ENCODE measurements around the gene FGF3.
A peak's percentile ranks its signal among the peaks of the same experiment; 100 is the strongest.

Gene FGF3

DNA sequence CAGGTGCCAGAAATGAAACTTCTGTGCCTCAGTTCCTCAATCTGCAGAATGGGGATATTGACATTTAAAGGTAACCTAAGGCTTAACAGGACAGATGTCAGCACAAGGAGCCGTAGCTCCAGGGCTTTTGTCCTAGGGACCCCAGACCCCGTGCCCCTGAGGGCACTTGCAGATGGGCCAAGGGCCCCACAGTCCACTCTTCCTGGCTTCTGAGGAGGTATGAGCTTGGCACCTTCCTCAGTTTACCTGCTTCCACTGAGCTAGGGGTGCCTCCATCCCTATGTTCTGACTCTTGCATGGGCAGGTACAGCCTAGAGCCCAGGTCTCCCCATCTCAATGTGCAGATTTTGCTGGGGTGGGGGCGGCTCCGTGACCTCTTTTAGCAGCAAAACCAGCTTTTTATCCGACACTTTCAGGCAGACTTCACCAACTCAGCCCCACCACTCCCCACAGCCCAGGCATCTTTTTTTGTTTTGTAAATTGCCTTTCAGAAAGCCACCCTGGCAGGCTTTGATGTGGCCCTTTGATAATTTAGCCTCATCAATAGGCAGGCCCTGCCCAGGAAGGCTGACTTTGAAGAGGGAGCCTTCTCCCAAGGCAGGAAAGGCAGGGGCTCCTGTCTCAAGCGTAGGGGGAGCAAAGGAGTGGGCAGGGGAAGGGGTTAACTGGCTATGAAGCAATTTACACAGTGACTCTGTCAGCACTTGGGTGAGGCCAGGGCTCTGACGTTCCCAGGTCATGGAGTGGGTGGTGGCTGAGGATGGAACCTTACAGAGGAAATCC is 23.7 kb upstream of the FGF3 start:
- TF ChIP-seq TEAD4 (IDR thresholded peaks at IDR 0.05) (no peak), NFIC (IDR thresholded peaks at IDR 0.05) (no peak), FOXM1 (IDR thresholded peaks at IDR 0.05; ENCODE audit: borderline replicate concordance, low read depth) (no peak), REST (IDR thresholded peaks at IDR 0.05; ENCODE audit: low read depth) (no peak), EGR1 (IDR thresholded peaks at IDR 0.05) (no peak)
- TF ChIP-seq, protein P1, sequence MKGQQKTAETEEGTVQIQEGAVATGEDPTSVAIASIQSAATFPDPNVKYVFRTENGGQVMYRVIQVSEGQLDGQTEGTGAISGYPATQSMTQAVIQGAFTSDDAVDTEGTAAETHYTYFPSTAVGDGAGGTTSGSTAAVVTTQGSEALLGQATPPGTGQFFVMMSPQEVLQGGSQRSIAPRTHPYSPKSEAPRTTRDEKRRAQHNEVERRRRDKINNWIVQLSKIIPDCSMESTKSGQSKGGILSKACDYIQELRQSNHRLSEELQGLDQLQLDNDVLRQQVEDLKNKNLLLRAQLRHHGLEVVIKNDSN (IDR thresholded peaks at IDR 0.05), result no peak

GRCh38 chr11:69841859-69842698 is 22.9 kb upstream of the FGF3 start:
- TF ChIP-seq RAD21 (IDR thresholded peaks at IDR 0.05; ENCODE audit: low read depth) (peak; percentile 50), TEAD4 (IDR thresholded peaks at IDR 0.05) (no peak), NFIC (IDR thresholded peaks at IDR 0.05) (no peak), TCF12 (IDR thresholded peaks at IDR 0.05; ENCODE audit: low read depth) (no peak), ZBTB7A (IDR thresholded peaks at IDR 0.05; ENCODE audit: low read depth) (no peak)

DNA sequence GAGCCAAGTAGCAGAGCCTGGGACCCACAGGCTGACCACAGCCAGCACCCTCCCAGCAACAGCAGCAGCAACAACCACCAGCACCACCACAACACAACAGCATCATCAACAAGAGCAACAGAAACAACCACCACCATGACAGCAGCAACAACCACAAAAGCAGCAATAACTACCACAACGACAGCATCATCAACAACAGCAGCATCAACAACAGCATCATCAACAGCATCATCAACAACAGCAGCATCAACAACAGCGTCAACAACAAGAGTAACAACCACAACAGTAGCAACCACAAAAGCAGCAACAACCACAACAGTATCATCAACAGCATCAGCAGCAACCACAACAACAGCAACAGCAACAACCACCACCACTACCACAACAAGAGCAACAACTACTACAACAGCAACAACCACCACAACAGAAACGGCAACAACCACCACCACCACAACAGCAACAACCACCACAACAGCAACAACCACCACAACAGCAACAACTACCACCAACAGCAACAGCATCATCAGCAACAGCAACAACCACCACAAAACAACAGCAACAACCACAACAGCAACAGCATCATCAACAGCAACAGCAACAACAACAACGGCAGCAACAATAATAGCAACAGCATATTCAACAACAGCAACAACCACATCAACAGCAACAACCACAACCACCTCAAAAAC is 22.1 kb upstream of the FGF3 start:
- TF ChIP-seq RAD21 (IDR thresholded peaks at IDR 0.05; ENCODE audit: low read depth), result no peak
- TF ChIP-seq ZBTB7A (IDR thresholded peaks at IDR 0.05; ENCODE audit: low read depth), result no peak
- TF ChIP-seq YY1 (IDR thresholded peaks at IDR 0.05; ENCODE audit: low read depth), result no peak
- no peak for TF ChIP-seq EGR1 (IDR thresholded peaks at IDR 0.05)
- TF ChIP-seq TAF1 (IDR thresholded peaks at IDR 0.05; ENCODE audit: low read depth), result no peak
- TF ChIP-seq FOXM1 (IDR thresholded peaks at IDR 0.05; ENCODE audit: borderline replicate concordance, low read depth), result no peak
- no peak for TF ChIP-seq EP300 (IDR thresholded peaks at IDR 0.05; ENCODE audit: borderline replicate concordance)

GRCh38 chr11:69840371-69841169 is 21.4 kb upstream of the FGF3 start:
- TF ChIP-seq NFIC (IDR thresholded peaks at IDR 0.05) (peak; percentile 78), ZBTB7A (IDR thresholded peaks at IDR 0.05; ENCODE audit: low read depth) (no peak)

DNA sequence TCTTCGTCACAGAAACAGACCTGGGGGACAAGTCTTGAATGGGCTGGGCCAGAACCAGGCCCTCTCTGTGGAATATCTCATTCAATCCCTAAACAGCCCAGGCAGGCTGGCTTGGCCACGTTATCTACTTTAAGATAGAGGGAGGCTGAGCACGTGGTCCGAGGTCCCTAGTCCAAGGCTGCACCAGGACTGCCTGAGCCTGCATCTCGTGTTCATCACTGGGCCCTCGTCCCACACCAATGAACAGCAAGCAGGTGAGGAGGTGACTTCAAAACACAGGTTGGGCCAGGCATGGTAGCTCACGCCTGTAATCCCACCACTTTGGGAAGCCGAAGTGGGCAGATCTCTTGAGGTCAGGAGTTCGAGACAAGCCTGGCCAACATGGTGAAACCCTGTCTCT is 20.3 kb upstream of the FGF3 start:
- no peak for TF ChIP-seq TAF1 (IDR thresholded peaks at IDR 0.05; ENCODE audit: low read depth)
- TF ChIP-seq, protein P2, sequence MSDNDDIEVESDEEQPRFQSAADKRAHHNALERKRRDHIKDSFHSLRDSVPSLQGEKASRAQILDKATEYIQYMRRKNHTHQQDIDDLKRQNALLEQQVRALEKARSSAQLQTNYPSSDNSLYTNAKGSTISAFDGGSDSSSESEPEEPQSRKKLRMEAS (IDR thresholded peaks at IDR 0.05), result no peak
- TF ChIP-seq TCF12 (IDR thresholded peaks at IDR 0.05; ENCODE audit: low read depth), result no peak
- TF ChIP-seq REST (IDR thresholded peaks at IDR 0.05; ENCODE audit: low read depth), result no peak
- TF ChIP-seq, protein P1 (IDR thresholded peaks at IDR 0.05), result no peak
- TF ChIP-seq YY1 (IDR thresholded peaks at IDR 0.05; ENCODE audit: low read depth), result no peak
- no peak for TF ChIP-seq NFIC (IDR thresholded peaks at IDR 0.05)
- no peak for TF ChIP-seq TEAD4 (IDR thresholded peaks at IDR 0.05)
- no peak for TF ChIP-seq CREB1 (IDR thresholded peaks at IDR 0.05; ENCODE audit: low read depth)
- TF ChIP-seq EP300 (IDR thresholded peaks at IDR 0.05; ENCODE audit: borderline replicate concordance), result no peak
- TF ChIP-seq ZBTB7A (IDR thresholded peaks at IDR 0.05; ENCODE audit: low read depth), result no peak
- no peak for TF ChIP-seq CEBPB (IDR thresholded peaks at IDR 0.05)
- no peak for TF ChIP-seq EGR1 (IDR thresholded peaks at IDR 0.05)
